GM12891 (cell line): Measurements from ENCODE around the gene ABHD1.

Source experiments
- POLR2A ChIP-seq: IDR thresholded peaks from 2 replicates; pipeline ENCODE4 v1.6.1; 2011; ENCODE audit warnings: low read depth, low read length, control low read depth
- POLR2AphosphoS5 ChIP-seq: IDR thresholded peaks from 2 replicates; pipeline ENCODE4 v1.6.1; 2011; ENCODE audit warnings: low read depth, low read length, control low read depth
- SPI1 ChIP-seq: IDR thresholded peaks from 2 replicates; pipeline ENCODE4 v1.6.1; 2011; ENCODE audit warnings: low read depth, low read length, control low read depth

GRCh38 chr2:27170581-27171337 is 47.1 kb downstream of the ABHD1 start:
- TF ChIP-seq POLR2A (no peak), POLR2AphosphoS5 (no peak), SPI1 (no peak)
